RCC 7860 (cell line): ENCODE measurements around the gene SYT1.

Experiments used
- DNase-seq: peaks from one replicate; pipeline ENCODE4 v3.0.0-alpha.2; 2015; ENCODE audit warnings: low spot score
- FAIRE-seq: peaks from 2 replicates; lab custom pipeline; 2012; peaks lifted over from hg19 to GRCh38; lab: Jason Lieb, UNC

The SYT1 gene

GRCh38 chr12:79374545-79374944 lies 510.0 kb downstream of the SYT1 start:
- DNase-seq = no peak

DNA sequence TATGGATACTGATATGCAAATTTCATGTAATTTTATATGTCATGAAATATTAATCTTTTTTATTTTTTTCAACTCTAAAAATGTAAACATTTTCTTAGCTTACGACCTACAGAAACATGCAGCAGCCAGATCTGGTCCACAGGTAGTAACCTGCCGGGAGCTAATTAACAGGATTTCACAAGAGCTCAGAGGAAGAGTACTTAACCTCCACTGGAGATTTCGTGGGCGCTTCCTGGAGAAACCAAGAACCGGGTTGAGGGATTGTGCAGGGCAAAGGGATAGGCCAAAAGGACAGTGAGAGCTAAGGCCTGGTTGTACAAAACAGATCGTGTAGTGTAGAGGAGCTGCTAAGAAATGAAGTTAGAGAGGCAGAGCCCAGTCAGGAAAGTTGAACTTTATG lies 510.5 kb downstream of the SYT1 start:
- FAIRE-seq = no peak
- no peak for DNase-seq

More at GRCh38 chr12:79374545-79374944, 510.0 kb downstream of the SYT1 start:
- FAIRE-seq = no peak

GRCh38 chr12:79378496-79378895 lies 513.9 kb downstream of the SYT1 start:
- DNase-seq = no peak
- FAIRE-seq = no peak

DNA sequence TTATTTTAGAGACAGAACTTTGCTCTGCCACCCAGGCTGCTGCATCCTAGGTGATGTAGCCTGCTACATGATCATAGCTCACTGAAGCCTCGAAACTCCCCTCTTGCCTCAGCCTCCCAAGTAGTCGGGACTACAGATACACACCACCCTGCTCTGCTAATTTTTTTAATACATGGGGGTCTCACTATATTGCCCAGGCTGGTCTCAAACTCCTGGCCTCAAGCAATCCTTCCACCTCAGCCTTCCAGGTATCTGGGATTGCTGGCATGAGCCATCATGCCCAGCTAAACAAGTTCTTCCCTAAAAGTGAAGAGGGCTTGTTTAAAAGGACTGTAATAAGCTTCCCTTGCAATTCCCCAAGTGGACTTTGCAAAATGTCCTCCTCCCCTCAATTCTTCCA lies 515.8 kb downstream of the SYT1 start:
- DNase-seq (no peak), FAIRE-seq (no peak)

- FAIRE-seq (no peak), DNase-seq (no peak)
Observed at GRCh38 chr12:79381248-79382208, 517.0 kb downstream of the SYT1 start.

DNA sequence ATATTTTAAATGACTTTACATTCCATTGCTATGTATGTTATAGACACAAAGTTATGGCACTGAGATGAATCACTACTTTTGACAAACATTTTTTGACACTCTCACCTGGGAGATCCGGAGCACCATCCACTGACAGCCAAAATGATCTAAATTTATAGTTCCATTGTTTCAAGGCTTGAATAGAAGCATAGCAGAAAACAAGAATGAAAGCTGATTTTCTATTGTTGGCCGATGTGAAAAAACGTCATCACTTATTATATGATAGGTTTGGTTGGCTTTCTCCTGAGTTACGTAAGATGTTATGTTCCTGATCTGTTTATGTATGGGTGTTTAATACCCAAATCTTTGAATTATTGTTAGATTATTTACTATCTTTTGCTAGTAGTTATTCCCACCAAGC lies 520.0 kb downstream of the SYT1 start:
- DNase-seq (no peak), FAIRE-seq (no peak)

GRCh38 chr12:79388011-79388410 lies 523.4 kb downstream of the SYT1 start:
- DNase-seq (no peak), FAIRE-seq (no peak)

- no peak for DNase-seq
- no peak for FAIRE-seq
Observed at GRCh38 chr12:79393842-79394241, 529.3 kb downstream of the SYT1 start.

DNA sequence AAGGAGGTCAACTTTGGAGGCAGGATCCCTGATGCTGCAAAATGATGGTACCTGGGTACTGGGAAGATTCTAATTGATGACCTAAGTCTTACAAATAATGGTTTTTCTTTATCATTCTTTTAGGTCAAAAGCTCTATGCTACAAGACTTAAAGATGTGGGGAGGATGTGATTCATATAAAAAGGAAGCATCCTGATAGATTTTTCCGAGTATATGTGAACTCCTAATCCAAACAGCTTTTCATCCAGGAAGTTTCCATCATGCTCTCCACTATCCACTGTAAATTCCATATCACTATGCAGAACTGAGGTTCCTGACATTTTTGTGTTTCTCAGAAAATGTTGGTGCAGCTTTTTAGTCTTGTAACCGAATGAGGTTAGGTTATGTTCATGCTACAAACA lies 533.0 kb downstream of the SYT1 start:
- FAIRE-seq = no peak
- DNase-seq = no peak

DNA sequence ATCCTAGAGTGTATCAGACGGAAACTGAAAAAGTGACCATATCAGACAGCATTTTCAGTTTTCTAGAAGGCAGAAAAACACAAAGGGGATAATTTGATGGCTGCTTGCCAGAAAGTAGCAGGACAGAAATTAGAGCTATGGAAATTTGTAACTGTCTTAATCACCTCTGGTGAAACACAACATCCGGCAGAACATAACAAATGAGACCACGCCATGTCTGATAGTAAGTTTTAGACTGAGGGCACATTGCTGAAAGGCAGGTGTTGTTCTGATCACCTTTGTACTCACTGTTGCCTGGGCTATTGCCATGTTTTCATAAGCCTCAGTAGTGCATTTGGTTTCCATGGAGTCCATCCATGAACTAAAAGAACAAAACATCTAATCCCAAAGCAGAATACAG lies 535.9 kb downstream of the SYT1 start:
- FAIRE-seq = no peak
- no peak for DNase-seq

GRCh38 chr12:79402606-79403005 lies 538.0 kb downstream of the SYT1 start:
- FAIRE-seq = no peak
- no peak for DNase-seq

- FAIRE-seq (no peak), DNase-seq (no peak)
Observed at GRCh38 chr12:79406993-79407392, 542.4 kb downstream of the SYT1 start.

GRCh38 chr12:79407671-79408622 lies 543.4 kb downstream of the SYT1 start:
- FAIRE-seq (peak; percentile 64), DNase-seq (peak; percentile 72)

DNA sequence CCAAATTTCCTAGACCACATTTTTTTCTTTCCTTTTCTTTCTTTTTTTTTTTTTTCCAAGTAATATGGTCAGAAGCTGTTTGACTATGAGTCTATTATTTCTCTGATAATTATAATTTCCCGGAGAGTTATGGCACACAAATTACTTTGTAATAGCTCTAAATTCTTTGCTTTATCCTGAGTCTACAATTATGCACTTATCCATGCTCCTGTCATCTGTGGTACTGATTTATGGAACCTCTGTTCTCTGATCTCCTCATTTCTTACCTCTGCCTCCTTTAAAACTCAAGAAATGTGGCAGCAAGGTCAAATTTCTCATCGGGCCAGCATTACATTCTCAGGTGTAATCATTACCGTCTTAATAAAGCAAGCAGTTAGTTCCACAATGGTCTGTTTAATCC lies 544.1 kb downstream of the SYT1 start:
- no peak for FAIRE-seq
- no peak for DNase-seq

GRCh38 chr12:79409562-79409961 lies 545.0 kb downstream of the SYT1 start:
- FAIRE-seq = no peak
- DNase-seq = no peak

GRCh38 chr12:79411791-79412190 lies 547.2 kb downstream of the SYT1 start:
- DNase-seq (no peak), FAIRE-seq (no peak)

GRCh38 chr12:79413796-79414195 lies 549.2 kb downstream of the SYT1 start:
- FAIRE-seq (no peak), DNase-seq (no peak)

DNA sequence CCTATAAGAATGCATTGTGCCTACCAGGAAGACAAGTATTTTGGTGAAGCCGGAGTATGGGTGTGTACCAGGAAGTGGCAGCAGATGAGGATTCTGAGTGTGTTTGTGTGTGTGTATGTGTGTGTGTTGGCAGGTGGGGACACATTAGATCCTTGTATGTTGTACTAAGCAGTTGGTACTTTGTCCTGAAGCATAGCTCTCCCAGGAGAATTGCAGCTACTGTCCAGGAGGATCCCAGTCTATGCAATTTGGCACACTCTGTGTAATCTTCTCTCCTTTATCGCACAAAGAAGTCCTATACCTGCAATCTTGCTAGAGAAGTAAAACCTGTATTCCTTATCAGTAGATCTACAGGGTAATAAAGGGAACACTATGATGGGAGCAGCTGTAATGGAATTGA lies 549.7 kb downstream of the SYT1 start:
- FAIRE-seq (no peak), DNase-seq (no peak)

DNA sequence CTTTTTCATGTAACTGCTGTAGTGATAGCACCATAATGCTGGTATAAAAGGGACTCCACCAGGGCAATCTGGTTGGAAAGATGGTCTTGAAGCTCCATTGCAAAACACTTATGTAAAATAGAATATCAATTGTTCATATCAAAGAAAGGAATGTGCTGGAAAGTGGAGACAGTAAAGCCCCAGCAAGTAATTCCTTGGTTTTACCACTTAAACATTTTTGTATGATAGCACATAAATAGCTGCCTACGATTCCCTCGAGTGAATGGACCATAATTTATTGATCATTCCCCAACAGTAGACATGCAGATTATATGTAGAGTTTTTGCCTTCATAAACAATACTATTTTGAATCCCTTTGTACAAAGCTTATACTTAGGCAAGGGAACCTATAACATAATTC lies 550.7 kb downstream of the SYT1 start:
- DNase-seq (no peak), FAIRE-seq (no peak)

DNA sequence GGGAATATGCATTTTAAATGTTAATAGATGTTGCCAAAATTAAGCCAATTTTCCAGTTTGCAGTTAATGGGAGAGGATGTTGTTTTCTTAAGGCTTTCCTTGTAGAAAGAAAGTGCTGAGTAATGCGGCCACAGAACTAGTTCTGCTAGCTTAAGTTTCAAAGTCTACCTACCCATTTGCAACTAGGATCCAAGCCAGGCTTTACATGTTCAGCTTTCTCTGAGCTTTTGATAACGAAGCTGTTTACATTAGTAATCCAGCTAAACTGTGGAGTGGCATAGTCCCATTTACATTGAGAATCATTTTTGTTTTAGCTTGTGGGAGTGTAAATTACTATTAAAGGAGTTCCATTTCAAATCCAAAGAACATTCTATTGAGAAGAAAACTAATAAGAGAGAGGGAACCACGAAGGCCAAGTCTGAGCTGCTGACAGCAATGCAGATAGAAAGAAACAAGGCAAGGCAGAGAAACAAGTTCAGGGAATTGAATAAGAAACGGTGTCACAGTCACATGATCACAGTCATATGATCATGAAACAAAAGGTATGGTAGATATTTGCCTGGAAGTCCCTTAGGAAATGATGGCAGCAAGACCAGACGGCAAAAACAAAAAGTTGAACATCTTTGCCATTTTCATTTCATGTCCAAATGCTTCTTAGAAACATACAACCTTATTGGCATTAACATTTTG lies 551.3 kb downstream of the SYT1 start:
- no peak for DNase-seq

DNA sequence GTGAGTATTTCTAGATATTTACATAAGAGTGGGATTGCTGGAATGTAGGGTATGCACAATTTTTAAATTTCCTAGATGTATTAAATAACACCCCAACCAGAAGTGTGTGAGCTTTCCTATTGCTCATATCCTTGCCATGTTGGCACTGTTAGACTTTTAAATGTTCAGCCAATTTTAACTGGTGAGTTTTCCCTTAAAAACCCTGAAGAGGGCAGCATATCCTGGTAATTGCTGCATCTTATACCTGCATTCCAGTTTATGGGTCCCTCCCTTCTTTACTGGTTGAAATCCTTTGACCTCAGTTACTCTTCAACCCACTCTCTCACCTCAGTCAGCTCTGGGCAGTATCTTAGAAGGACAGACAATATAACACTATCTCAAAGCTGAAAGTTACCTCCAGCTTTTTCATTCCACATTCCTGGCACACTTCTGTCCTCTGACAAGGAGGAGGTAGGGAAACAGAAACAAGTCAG lies 555.6 kb downstream of the SYT1 start:
- FAIRE-seq (peak; percentile 92), DNase-seq (peak; percentile 91)

More for the DNA sequence above, 551.3 kb downstream of the SYT1 start:
- no peak for FAIRE-seq
